Measurements from ENCODE around the gene NAA30. TPM values are rescaled to one million over a fixed set of nuclear protein-coding genes. Genes with fewer than 3 reads are reported as not detected.
A peak's percentile ranks its signal among the peaks of the same experiment; 100 is the strongest.

The NAA30 gene
- total and polyA plus RNA-seq, 3 donors from 2014 or later, result 30.0 to 37.2 (median 33.0) TPM

DNA sequence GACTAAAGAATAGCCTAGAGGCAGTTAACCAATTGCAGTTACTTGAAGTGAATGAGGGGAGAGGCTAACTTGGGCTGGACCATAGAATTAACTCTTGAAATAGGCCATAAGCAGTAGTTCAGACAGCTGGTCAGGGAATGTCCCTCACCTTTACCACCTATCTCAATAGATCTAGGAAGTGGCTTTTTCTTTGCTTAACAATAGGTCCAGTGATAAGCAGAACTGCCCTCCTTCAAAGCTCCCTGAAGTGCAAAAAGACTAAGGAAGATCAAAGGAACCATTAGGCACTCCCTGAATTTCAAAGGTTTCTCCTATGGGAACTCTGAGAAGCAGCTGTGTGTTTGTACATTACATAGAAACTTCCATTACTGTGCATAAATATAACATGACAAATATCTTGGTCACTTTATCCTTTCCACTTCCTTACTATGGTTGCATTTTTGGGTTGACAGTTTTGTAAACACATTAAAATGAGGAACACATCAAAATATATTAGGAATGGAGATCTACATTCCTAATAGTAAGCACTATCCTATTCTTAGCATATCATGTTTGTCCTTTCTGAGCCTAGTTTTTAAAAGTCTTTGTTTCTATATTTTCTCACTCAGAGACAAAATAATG is 7.2 kb upstream of the NAA30 start:
- Histone ChIP-seq H3K9me3 (no peaks in the 10 kb centered on the region), H3K36me3 (ENCODE audit: low read depth, missing control alignments) (no peaks in the 10 kb centered on the region), H3K27ac (no peak overlapping the region), H3K4me1 (peaks cover 3% of the 10 kb centered on the region), H3K4me3 (no peak overlapping the region), H3K27me3 (no peaks in the 10 kb centered on the region)
- TF ChIP-seq, protein P1, sequence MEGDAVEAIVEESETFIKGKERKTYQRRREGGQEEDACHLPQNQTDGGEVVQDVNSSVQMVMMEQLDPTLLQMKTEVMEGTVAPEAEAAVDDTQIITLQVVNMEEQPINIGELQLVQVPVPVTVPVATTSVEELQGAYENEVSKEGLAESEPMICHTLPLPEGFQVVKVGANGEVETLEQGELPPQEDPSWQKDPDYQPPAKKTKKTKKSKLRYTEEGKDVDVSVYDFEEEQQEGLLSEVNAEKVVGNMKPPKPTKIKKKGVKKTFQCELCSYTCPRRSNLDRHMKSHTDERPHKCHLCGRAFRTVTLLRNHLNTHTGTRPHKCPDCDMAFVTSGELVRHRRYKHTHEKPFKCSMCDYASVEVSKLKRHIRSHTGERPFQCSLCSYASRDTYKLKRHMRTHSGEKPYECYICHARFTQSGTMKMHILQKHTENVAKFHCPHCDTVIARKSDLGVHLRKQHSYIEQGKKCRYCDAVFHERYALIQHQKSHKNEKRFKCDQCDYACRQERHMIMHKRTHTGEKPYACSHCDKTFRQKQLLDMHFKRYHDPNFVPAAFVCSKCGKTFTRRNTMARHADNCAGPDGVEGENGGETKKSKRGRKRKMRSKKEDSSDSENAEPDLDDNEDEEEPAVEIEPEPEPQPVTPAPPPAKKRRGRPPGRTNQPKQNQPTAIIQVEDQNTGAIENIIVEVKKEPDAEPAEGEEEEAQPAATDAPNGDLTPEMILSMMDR (IDR thresholded peaks at IDR 0.05), result no peak
- TF ChIP-seq POLR2A (IDR thresholded peaks at IDR 0.05), result no peak
- no peak for DNase-seq
- intact Hi-C loops (cut with DNase I; ENCODE audit: low total_unique reads), result no loop called here

DNA sequence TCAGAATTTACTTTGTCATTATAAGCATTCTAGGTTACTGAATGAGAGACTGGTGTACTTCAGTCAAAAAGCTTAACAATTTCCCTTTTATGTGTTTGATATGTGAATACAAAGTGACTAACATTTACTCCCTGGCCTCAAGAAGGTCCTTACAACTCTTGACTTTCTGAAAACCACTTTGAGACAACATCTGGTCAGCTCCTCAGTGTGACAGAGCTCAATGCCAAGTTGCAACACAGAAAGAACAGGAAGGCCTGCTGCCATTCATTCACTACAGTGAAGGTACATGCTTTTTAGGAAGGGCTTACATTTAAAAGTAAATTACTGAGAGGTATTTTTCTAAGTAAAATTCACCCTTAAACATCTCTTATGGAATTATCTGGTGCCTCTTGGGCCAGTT is 2.3 kb upstream of the NAA30 start:
- no peak for DNase-seq
- H3K27ac ChIP-seq, result peak overlapping the region; percentile 7 to 37

DNA sequence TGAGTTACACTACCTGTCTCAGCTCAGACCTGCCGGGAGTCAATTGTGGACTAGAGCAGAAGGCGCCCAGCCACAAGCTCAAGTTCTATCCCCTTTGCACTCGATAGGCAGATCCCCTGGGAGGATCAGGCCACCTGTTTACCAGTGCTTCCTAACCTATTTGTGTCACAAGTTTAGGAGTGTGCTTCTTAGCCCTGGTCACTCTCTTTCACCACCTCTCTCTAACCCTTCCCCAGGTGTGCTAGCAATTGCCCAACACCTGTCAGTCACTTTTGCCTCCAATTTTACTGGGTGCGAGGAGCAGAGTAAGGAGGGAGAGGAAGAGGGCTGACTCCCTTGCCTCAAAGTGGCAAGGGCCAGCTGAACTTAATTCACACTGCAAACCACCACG is 745 bp upstream of the NAA30 start:
- Histone ChIP-seq H3K36me3 (ENCODE audit: low read depth, missing control alignments) (no peaks in the 10 kb centered on the region), H3K27ac (peak overlapping the region; percentile 92 to 95), H3K4me1 (peaks cover 29% of the 10 kb centered on the region), H3K4me3 (peak overlapping the region; percentile 81 to 95), H3K27me3 (no peaks in the 10 kb centered on the region), H3K9me3 (no peaks in the 10 kb centered on the region)
- WGBS, 2 donors, result 37 to 41% methylated on average over 5 of the region's 5 CpGs
- intact Hi-C loops (cut with DNase I; ENCODE audit: low total_unique reads), result no loop called here
- TF ChIP-seq POLR2A (IDR thresholded peaks at IDR 0.05), result no peak
- TF ChIP-seq, protein P1 (IDR thresholded peaks at IDR 0.05), result no peak
- peak; percentile 45 for DNase-seq

More for the DNA sequence above, 2.3 kb upstream of the NAA30 start:
- H3K9me3 ChIP-seq, result no peaks in the 10 kb centered on the region
- H3K4me3 ChIP-seq, result no peak overlapping the region
- H3K27me3 ChIP-seq, result no peaks in the 10 kb centered on the region
- intact Hi-C loops (cut with DNase I; ENCODE audit: low total_unique reads), result no loop called here
- TF ChIP-seq, protein P1 (IDR thresholded peaks at IDR 0.05), result no peak
- no peak for TF ChIP-seq POLR2A (IDR thresholded peaks at IDR 0.05)
- peaks cover 28% of the 10 kb centered on the region for H3K4me1 ChIP-seq
- H3K36me3 ChIP-seq (ENCODE audit: low read depth, missing control alignments), result no peaks in the 10 kb centered on the region

DNA sequence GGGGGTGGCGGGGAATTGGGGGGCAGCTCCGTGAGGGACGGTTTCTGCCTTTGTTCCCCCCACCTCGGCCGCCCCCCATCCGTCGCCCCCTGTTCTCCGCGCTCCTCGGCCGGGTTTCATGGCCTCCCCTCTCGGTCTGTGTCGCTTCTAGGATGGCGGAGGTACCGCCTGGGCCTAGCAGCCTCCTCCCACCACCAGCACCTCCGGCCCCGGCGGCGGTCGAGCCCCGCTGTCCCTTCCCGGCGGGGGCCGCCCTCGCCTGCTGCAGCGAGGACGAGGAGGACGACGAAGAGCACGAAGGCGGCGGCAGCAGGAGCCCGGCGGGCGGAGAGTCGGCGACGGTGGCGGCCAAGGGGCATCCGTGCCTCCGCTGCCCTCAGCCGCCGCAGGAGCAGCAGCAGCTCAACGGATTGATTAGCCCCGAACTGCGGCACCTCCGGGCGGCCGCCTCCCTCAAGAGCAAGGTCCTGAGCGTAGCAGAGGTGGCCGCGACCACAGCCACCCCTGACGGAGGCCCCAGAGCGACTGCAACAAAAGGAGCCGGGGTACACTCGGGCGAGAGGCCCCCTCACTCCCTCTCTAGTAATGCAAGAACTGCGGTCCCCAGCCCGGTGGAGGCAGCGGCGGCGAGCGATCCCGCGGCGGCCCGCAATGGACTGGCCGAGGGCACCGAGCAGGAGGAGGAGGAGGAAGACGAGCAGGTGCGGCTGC is 575 bp downstream of the NAA30 start:
- no peaks in the 10 kb centered on the region for H3K27me3 ChIP-seq
- TF ChIP-seq, protein P1 (IDR thresholded peaks at IDR 0.05), result no peak
- no peak for TF ChIP-seq POLR2A (IDR thresholded peaks at IDR 0.05)
- 0% methylated on average over 2 to 59 of the region's 71 CpGs for WGBS, 2 donors
- H3K36me3 ChIP-seq (ENCODE audit: low read depth, missing control alignments), result no peaks in the 10 kb centered on the region
- H3K9me3 ChIP-seq, result no peaks in the 10 kb centered on the region
- peak; percentile 38 for DNase-seq
- H3K4me3 ChIP-seq, result peak overlapping the region; percentile 81 to 95
- intact Hi-C loops (cut with DNase I; ENCODE audit: low total_unique reads), result no loop called here
- H3K4me1 ChIP-seq, result peaks cover 29% of the 10 kb centered on the region
- H3K27ac ChIP-seq, result peak overlapping the region; percentile 92 to 95
